Panc1 (cell line): ENCODE data around the gene HS6ST3. TPM values are rescaled to one million over a fixed set of nuclear protein-coding genes. Genes with fewer than 3 reads are reported as not detected.

ENCODE experiments used
- ATAC-seq: fragments of 200-7000 bp; cut with Tn5 transposase; 2 replicates; pipeline ENCODE4 v1.9.1; 2020; ENCODE audit warnings: mild to moderate bottlenecking, moderate library complexity
- BruUV-seq: library from RNA; stranded (reverse); fragments of 400-500 nt; replicated peaks from 2 replicates; lab custom pipeline; 2021; lab: Mats Ljungman, UMichigan
- CTCF ChIA-PET: fragments of 300-600 bp; sonication (Branson Sonifier 250); formaldehyde crosslinking; loops from one replicate; lab custom pipeline; 2022; ENCODE audit warnings: antibody characterized with exemption; lab: Charles Lee
- POLR2A ChIA-PET: fragments of 300-600 bp; sonication (Branson Sonifier 250); formaldehyde crosslinking; loops from one replicate; lab custom pipeline; 2022; ENCODE audit warnings: antibody characterized with exemption; lab: Charles Lee
- DNase-seq: peaks from one replicate; pipeline ENCODE4 v3.0.0-alpha.2; 2010; ENCODE audit warnings: low read depth, low spot score
- H3K27ac ChIP-seq: 2 replicates; pipeline ENCODE4 v1.5.1; 2011; ENCODE audit warnings: mild to moderate bottlenecking, low read length, inconsistent platforms
- H3K27me3 ChIP-seq: fragments of 200-500 bp; sonication (Bioruptor generic); 2 replicates; pipeline ENCODE4 v1.6.0; 2014; ENCODE audit warnings: low read length, inconsistent platforms; ENCODE audit not compliant: control insufficient read depth, insufficient read depth
- H3K36me3 ChIP-seq: fragments of 200-500 bp; sonication (Bioruptor generic); 2 replicates; pipeline ENCODE4 v1.5.1; 2014; ENCODE audit warnings: inconsistent platforms, mild to moderate bottlenecking, low read length, moderate library complexity; ENCODE audit not compliant: control insufficient read depth, insufficient read depth
- H3K4me1 ChIP-seq: 2 replicates; pipeline ENCODE4 v1.5.1; 2011; ENCODE audit warnings: inconsistent platforms, mild to moderate bottlenecking, low read length, moderate library complexity; ENCODE audit not compliant: control insufficient read depth, insufficient read depth
- H3K4me3 ChIP-seq, 2 experiments: 2 replicates each; pipeline ENCODE4 v1.5.1; 2011 to 2012; ENCODE audit warnings: low read depth in 2 of 2, low read length in 2 of 2, mild to moderate bottlenecking in 2 of 2, inconsistent platforms in 1 of 2, moderate library complexity in 1 of 2
- H3K9me3 ChIP-seq: fragments of 200-500 bp; sonication (Bioruptor generic); 2 replicates; pipeline ENCODE4 v1.5.1; 2014; ENCODE audit warnings: low read depth, mild to moderate bottlenecking, inconsistent platforms, low read length, moderate library complexity; ENCODE audit not compliant: control insufficient read depth, insufficient read depth
- CTCF ChIP-seq: fragments of 450-650 bp; IDR thresholded peaks from 2 replicates; pipeline ENCODE4 v1.5.1; 2017; ENCODE audit warnings: mild to moderate bottlenecking
- POLR2AphosphoS5 ChIP-seq: IDR thresholded peaks from 2 replicates; pipeline ENCODE4 v1.6.1; 2012; ENCODE audit warnings: mild to moderate bottlenecking, low read depth, low read length, moderate library complexity
- REST ChIP-seq, 2 experiments: IDR thresholded peaks; 2 replicates each; pipeline ENCODE4 v1.6.1; 2011 to 2012; ENCODE audit warnings: low read depth in 2 of 2, control low read depth in 1 of 2, low read length in 1 of 2, mild to moderate bottlenecking in 1 of 2, moderate library complexity in 1 of 2; ENCODE audit not compliant: insufficient read depth in 1 of 2
- SIN3A ChIP-seq: IDR thresholded peaks from 2 replicates; pipeline ENCODE4 v1.6.1; 2012; ENCODE audit warnings: low read depth, mild to moderate bottlenecking, low read length, moderate library complexity, borderline replicate concordance; ENCODE audit not compliant: insufficient read depth
- TCF7L2 ChIP-seq: IDR thresholded peaks from 2 replicates; pipeline ENCODE4 v1.6.1; 2011; ENCODE audit warnings: mild to moderate bottlenecking, low read depth, low read length, inconsistent platforms
- in situ Hi-C: cut with HindIII; loops from 2 replicates; pipeline ENCODE4 v1.10.0; 2016; ENCODE audit warnings: low sequenced_read_pairs, low pct_unique_long_range_greater_than_20kb
- intact Hi-C: fragments of 100-400 bp; cut with micrococcal nuclease; formaldehyde crosslinking; loops from one replicate; pipeline ENCODE4 v1.10.0; 2022; ENCODE audit not compliant: unreplicated experiment
- total RNA-seq: library from RNA; stranded (reverse); gene quantifications from one replicate; pipeline ENCODE4 v1.2.1, GENCODE V29; 2021; ENCODE audit not compliant: unreplicated experiment

Gene HS6ST3
- total RNA-seq, 1 experiment from 2014 or later = 0.13 TPM

- ChIA-PET POLR2A (no interaction called here), CTCF (no interaction called here)
- BruUV-seq = no TSS peak
- TF ChIP-seq CTCF = no peak
- TF ChIP-seq POLR2AphosphoS5 = no peak
- TF ChIP-seq TCF7L2 = no peak
- no peak for TF ChIP-seq SIN3A
- no peak overlapping the region for H3K27ac ChIP-seq
- H3K4me3 ChIP-seq = no peak overlapping the region
- in situ Hi-C loops (no loop called here), intact Hi-C loops (no loop called here)
- no peaks in the 10 kb centered on the region for H3K4me1 ChIP-seq
- H3K27me3 ChIP-seq = peaks cover 2% of the 10 kb centered on the region; the same call in 1 of the 2 replicates
- ATAC-seq = no peak
- DNase-seq = no peak
- no peaks in the 10 kb centered on the region for H3K9me3 ChIP-seq
- H3K36me3 ChIP-seq = no peaks in the 10 kb centered on the region
Observed at GRCh38 chr13:96728463-96728862, 638.6 kb downstream of the HS6ST3 start.

- no peak overlapping the region for H3K4me3 ChIP-seq
- no peak for ATAC-seq
- BruUV-seq = no TSS peak
- ChIA-PET POLR2A (no interaction called here), CTCF (no interaction called here)
- no peaks in the 10 kb centered on the region for H3K4me1 ChIP-seq
- TF ChIP-seq CTCF (no peak), POLR2AphosphoS5 (no peak), REST (IDR thresholded peaks at IDR 0.05; ENCODE audit: insufficient read depth in 1 of 2, low read depth in 2 of 2, low read length in 1 of 2) (no peak), TCF7L2 (no peak), SIN3A (no peak)
- intact Hi-C loops = no loop called here
- H3K36me3 ChIP-seq = no peaks in the 10 kb centered on the region
- H3K27ac ChIP-seq = no peak overlapping the region
- no peak for DNase-seq
- in situ Hi-C loops = no loop called here
- H3K9me3 ChIP-seq = no peaks in the 10 kb centered on the region
- no peaks in the 10 kb centered on the region for H3K27me3 ChIP-seq
Observed at GRCh38 chr13:96730676-96731075, 640.8 kb downstream of the HS6ST3 start.
